ENCODE results near the gene MDP1. TPM values are rescaled to one million over a fixed set of nuclear protein-coding genes. Genes with fewer than 3 reads are reported as not detected.
A peak's percentile ranks its signal among the peaks of the same experiment; 100 is the strongest.

The MDP1 gene
- polyA plus RNA-seq, 1 of the 3 experiments (the other 2 are of a cell fraction) = 36.7 TPM

DNA sequence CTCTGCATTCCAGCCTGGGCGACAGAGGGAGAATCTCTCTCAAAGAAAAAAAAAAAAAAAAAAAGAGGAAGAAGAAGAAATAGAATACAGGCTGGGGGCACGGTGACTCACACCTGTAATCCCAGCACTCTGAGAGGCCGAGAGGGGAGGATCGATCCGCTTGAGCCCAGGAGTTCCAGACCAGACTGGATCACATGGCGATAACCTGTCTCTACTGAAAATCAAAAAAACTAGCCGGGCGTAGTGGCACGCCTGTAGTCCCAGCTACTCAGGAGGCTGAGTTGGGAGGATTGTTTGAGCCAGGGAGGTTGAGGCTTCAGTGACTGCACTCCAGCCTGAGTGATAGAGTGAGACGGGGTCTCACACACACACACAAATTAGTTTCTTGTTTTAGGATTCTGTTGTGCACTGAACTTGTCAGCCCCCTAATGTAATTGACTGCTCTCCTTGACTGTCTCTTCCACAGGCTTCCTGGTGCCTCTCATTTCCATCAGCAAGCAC lies 27.5 kb upstream of the MDP1 start:
- Histone ChIP-seq H3K9me2 (no peaks in the 10 kb centered on the region), H3K9me3 (no peaks in the 10 kb centered on the region), H3K4me3 (ENCODE audit: low read depth in 2 of 2, low read length in 1 of 2) (peak overlapping the region; percentile 68 to 94), H3K27me3 (ENCODE audit: insufficient read depth) (no peaks in the 10 kb centered on the region), H3K27ac (ENCODE audit: low read depth in 2 of 2, low read length in 1 of 2) (peak overlapping the region; percentile 96), H2AFZ (ENCODE audit: low read depth) (peak overlapping the region; percentile 62; the same call in 1 of the 2 replicates), H3K4me2 (peak overlapping the region; percentile 95), H3F3A (replicated peaks; ENCODE audit: insufficient read depth) (peaks cover 19% of the 10 kb centered on the region), H4K20me1 (ENCODE audit: insufficient read depth) (no peaks in the 10 kb centered on the region), H3K4me1 (ENCODE audit: control insufficient read depth in 1 of 2, insufficient read depth in 2 of 2, low read depth in 1 of 2, low read length in 1 of 2) (peaks cover 26% of the 10 kb centered on the region in 2 experiments; a peak in 2 of 4 replicates), H3K36me3 (replicated peaks in 1 of 2; ENCODE audit: control insufficient read depth in 1 of 2, insufficient read depth in 2 of 2, low read length in 1 of 2) (peaks cover 26 to 29% of the 10 kb centered on the region in 2 experiments), H3K79me2 (ENCODE audit: insufficient read depth) (peaks cover 33% of the 10 kb centered on the region), H3K9ac (peak overlapping the region; percentile 92)
- no peak for TF ChIP-seq USF1 (IDR thresholded peaks at IDR 0.05; ENCODE audit: borderline replicate concordance, low read depth)
- no peak for TF ChIP-seq RFX5 (IDR thresholded peaks at IDR 0.05; ENCODE audit: low read length)
- no peak for TF ChIP-seq EZH2phosphoT487 (IDR thresholded peaks at IDR 0.05; ENCODE audit: borderline replicate concordance, low read depth)
- no peak for TF ChIP-seq RXRA (IDR thresholded peaks at IDR 0.05; ENCODE audit: borderline replicate concordance, low read depth)
- CTCF ChIA-PET = interaction anchor here (0.7 to 12.0 kb wide), 34 partner anchors 9 to 193 kb away, joined by 3 to 191 read pairs (median 6); partner anchors contain the start of genes CHMP4A, CIDEB, DHRS1 and GMPR2
- WGBS (ENCODE audit: low lambda C conversion rate) = 58% methylated on average over 8 of the region's 10 CpGs
- no peak for DNase-seq
- POLR2A ChIA-PET = interaction anchor here (1.8 to 2.5 kb wide), 5 partner anchors 10 to 65 kb away, joined by 6 to 27 read pairs (median 13); partner anchors contain the start of genes CHMP4A, CIDEB, DHRS1 and GMPR2

GRCh38 chr14:24241829-24242443 lies 26.1 kb upstream of the MDP1 start:
- TF ChIP-seq TAF1 (IDR thresholded peaks at IDR 0.05; ENCODE audit: borderline replicate concordance, low read depth, low read length) (no peak), CTCF (IDR thresholded peaks at IDR 0.05) (peak; percentile 40), RCOR1 (IDR thresholded peaks at IDR 0.05; ENCODE audit: low read length) (0 out of 2 replicates have a peak, but pooled peaks have one; percentile 4)
- H3K4me2 ChIP-seq = peak overlapping the region; percentile 95
- peak overlapping the region; percentile 80; the same call in 1 of the 2 replicates for H2AFZ ChIP-seq (ENCODE audit: low read depth)
- H3K36me3 ChIP-seq (replicated peaks in 1 of 2; ENCODE audit: control insufficient read depth in 1 of 2, insufficient read depth in 2 of 2, low read length in 1 of 2) = peaks cover 33 to 39% of the 10 kb centered on the region in 2 experiments
- H3K9me3 ChIP-seq = no peaks in the 10 kb centered on the region
- ChIA-PET CTCF (interaction anchor here (0.7 to 12.0 kb wide), 31 partner anchors 9 to 195 kb away, joined by 3 to 191 read pairs (median 7); partner anchors contain the start of genes CHMP4A, CIDEB, DHRS1 and GMPR2), POLR2A (interaction anchor here (0.6 to 2.5 kb wide), 16 partner anchors 9 to 1235 kb away, joined by 3 to 27 read pairs (median 6); partner anchors contain the start of genes CHMP4A, CIDEB, DHRS1 and GMPR2)
- H3K9ac ChIP-seq = peak overlapping the region; percentile 92
- peaks cover 19% of the 10 kb centered on the region for H3F3A ChIP-seq (replicated peaks; ENCODE audit: insufficient read depth)
- peaks cover 33% of the 10 kb centered on the region for H3K79me2 ChIP-seq (ENCODE audit: insufficient read depth)
- peaks cover 26% of the 10 kb centered on the region in 2 experiments; a peak in 2 of 4 replicates for H3K4me1 ChIP-seq (ENCODE audit: control insufficient read depth in 1 of 2, insufficient read depth in 2 of 2, low read depth in 1 of 2, low read length in 1 of 2)
- H3K27me3 ChIP-seq (ENCODE audit: insufficient read depth) = no peaks in the 10 kb centered on the region
- WGBS (ENCODE audit: low lambda C conversion rate) = 2% methylated on average over 38 of the region's 39 CpGs
- no peaks in the 10 kb centered on the region for H4K20me1 ChIP-seq (ENCODE audit: insufficient read depth)
- peak overlapping the region; percentile 68 to 94 for H3K4me3 ChIP-seq (ENCODE audit: low read depth in 2 of 2, low read length in 1 of 2)
- peak overlapping the region; percentile 96 for H3K27ac ChIP-seq (ENCODE audit: low read depth in 2 of 2, low read length in 1 of 2)
- peak; percentile 96 for DNase-seq
- H3K9me2 ChIP-seq = no peaks in the 10 kb centered on the region

Data from SK-N-SH (cell line).